ENCODE measurements around the gene C21orf91. TPM values are rescaled to one million over a fixed set of nuclear protein-coding genes. Genes with fewer than 3 reads are reported as not detected.
A peak's percentile ranks its signal among the peaks of the same experiment; 100 is the strongest.

The C21orf91 gene
- total RNA-seq, 2 experiments from 2014 or later = 40.9 to 42.2 TPM

- peaks cover 2% of the 10 kb centered on the region for H3K36me3 ChIP-seq (ENCODE audit: insufficient read depth, low read length)
- no peaks in the 10 kb centered on the region for H3K27me3 ChIP-seq (ENCODE audit: control insufficient read depth in 1 of 2, insufficient read depth in 2 of 2, low read length in 2 of 2)
- no peak overlapping the region for H3K4me3 ChIP-seq (ENCODE audit: low read length)
- H3K4me1 ChIP-seq (ENCODE audit: insufficient read depth, low read length) = peaks cover 60% of the 10 kb centered on the region
- Mint-ChIP-seq H3K27ac (peak overlapping the region; percentile 93), H3K36me3 (ENCODE audit: low read depth) (peaks cover 8% of the 10 kb centered on the region), H3K4me3 (peak overlapping the region; percentile 80), H3K4me1 (ENCODE audit: low read depth) (peaks cover 79% of the 10 kb centered on the region), H3K9me3 (no peaks in the 10 kb centered on the region), H3K27me3 (no peaks in the 10 kb centered on the region)
- no peak for ATAC-seq (ENCODE audit: poor library complexity)
- DNase-seq = no peak
- CTCF ChIA-PET = interaction anchor here (0.9 to 1.6 kb wide), 3 partner anchors 9 to 143 kb away, joined by 3 to 4 read pairs (median 3); no protein-coding TSS in a partner anchor
- peak overlapping the region; percentile 64 to 77 for H3K27ac ChIP-seq (ENCODE audit: low read depth in 1 of 2, low read length in 2 of 2)
- no peaks in the 10 kb centered on the region for H3K9me3 ChIP-seq (ENCODE audit: control insufficient read depth in 1 of 2, insufficient read depth in 1 of 2, low read length in 2 of 2)
- TF ChIP-seq, protein P1, sequence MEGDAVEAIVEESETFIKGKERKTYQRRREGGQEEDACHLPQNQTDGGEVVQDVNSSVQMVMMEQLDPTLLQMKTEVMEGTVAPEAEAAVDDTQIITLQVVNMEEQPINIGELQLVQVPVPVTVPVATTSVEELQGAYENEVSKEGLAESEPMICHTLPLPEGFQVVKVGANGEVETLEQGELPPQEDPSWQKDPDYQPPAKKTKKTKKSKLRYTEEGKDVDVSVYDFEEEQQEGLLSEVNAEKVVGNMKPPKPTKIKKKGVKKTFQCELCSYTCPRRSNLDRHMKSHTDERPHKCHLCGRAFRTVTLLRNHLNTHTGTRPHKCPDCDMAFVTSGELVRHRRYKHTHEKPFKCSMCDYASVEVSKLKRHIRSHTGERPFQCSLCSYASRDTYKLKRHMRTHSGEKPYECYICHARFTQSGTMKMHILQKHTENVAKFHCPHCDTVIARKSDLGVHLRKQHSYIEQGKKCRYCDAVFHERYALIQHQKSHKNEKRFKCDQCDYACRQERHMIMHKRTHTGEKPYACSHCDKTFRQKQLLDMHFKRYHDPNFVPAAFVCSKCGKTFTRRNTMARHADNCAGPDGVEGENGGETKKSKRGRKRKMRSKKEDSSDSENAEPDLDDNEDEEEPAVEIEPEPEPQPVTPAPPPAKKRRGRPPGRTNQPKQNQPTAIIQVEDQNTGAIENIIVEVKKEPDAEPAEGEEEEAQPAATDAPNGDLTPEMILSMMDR (IDR thresholded peaks at IDR 0.05) = no peak
- intact Hi-C loops (cut with DNase I, micrococcal nuclease) = loop anchor here (5.0 to 10.0 kb wide), 2 partner anchors 39 to 167 kb away; partner anchors contain the start of gene BTG3 (in 1 of the 2)
- POLR2A ChIA-PET = interaction anchor here (0.8 to 5.8 kb wide), 10 partner anchors 12 to 94 kb away, joined by 3 to 167 read pairs (median 8); partner anchors contain the start of gene C21orf91
These were observed 37.6 kb downstream of the C21orf91 start for GRCh38 chr21:17781524-17781923.

GRCh38 chr21:17780539-17780938 is 38.6 kb downstream of the C21orf91 start:
- Mint-ChIP-seq H3K4me3 (peak overlapping the region; percentile 62), H3K9me3 (no peaks in the 10 kb centered on the region), H3K4me1 (ENCODE audit: low read depth) (peaks cover 79% of the 10 kb centered on the region), H3K27me3 (no peaks in the 10 kb centered on the region), H3K27ac (peak overlapping the region; percentile 93), H3K36me3 (ENCODE audit: low read depth) (peaks cover 5% of the 10 kb centered on the region)
- Histone ChIP-seq H3K36me3 (ENCODE audit: insufficient read depth, low read length) (no peaks in the 10 kb centered on the region), H3K4me3 (ENCODE audit: low read length) (no peak overlapping the region), H3K27ac (ENCODE audit: low read depth in 1 of 2, low read length in 2 of 2) (peak overlapping the region; percentile 64 to 77), H3K27me3 (ENCODE audit: control insufficient read depth in 1 of 2, insufficient read depth in 2 of 2, low read length in 2 of 2) (no peaks in the 10 kb centered on the region), H3K9me3 (ENCODE audit: control insufficient read depth in 1 of 2, insufficient read depth in 1 of 2, low read length in 2 of 2) (no peaks in the 10 kb centered on the region), H3K4me1 (ENCODE audit: insufficient read depth, low read length) (peaks cover 57% of the 10 kb centered on the region)
- DNase-seq (peak in 12 of 14 experiments; percentile 14 to 89 (median 44)), ATAC-seq (ENCODE audit: poor library complexity) (peak; percentile 60)
- ChIA-PET CTCF (interaction anchor here (0.9 kb wide), 1 partner anchor 10 kb away, joined by 3 read pairs; no protein-coding TSS in a partner anchor), POLR2A (interaction anchor here (0.7 to 5.8 kb wide), 6 partner anchors 9 to 37 kb away, joined by 3 to 167 read pairs (median 6); partner anchors contain the start of gene C21orf91)
- TF ChIP-seq, protein P1 (IDR thresholded peaks at IDR 0.05) = no peak
- intact Hi-C loops (cut with DNase I, micrococcal nuclease) = loop anchor here (5.0 to 10.0 kb wide), 2 partner anchors 38 to 166 kb away; partner anchors contain the start of gene BTG3 (in 1 of the 2)

DNA sequence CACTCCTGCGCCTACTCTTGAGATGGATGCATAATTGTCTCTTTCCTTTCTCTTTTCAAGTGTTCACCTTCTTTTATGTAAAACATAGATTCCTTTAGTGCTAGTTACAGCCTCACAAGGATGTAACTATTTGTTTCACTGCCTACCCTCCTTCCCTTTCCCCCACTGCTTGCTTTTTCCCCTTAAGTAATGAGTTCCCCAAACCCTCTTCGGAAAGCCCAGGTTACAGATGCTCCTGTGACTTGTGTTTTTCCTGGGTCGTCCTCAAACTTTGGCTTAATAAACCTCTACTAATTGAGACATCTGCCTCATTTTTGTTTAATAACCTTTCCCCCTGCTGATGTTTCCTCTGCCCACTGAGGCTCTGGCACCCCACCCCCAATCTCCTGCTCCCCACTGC is 39.2 kb downstream of the C21orf91 start:
- no peak for ATAC-seq (ENCODE audit: poor library complexity)
- Histone ChIP-seq H3K4me3 (ENCODE audit: low read length) (no peak overlapping the region), H3K4me1 (ENCODE audit: insufficient read depth, low read length) (peaks cover 57% of the 10 kb centered on the region), H3K36me3 (ENCODE audit: insufficient read depth, low read length) (no peaks in the 10 kb centered on the region), H3K27ac (ENCODE audit: low read depth in 1 of 2, low read length in 2 of 2) (peak overlapping the region; percentile 64 to 77), H3K27me3 (ENCODE audit: control insufficient read depth in 1 of 2, insufficient read depth in 2 of 2, low read length in 2 of 2) (no peaks in the 10 kb centered on the region), H3K9me3 (ENCODE audit: control insufficient read depth in 1 of 2, insufficient read depth in 1 of 2, low read length in 2 of 2) (no peaks in the 10 kb centered on the region)
- ChIA-PET CTCF (no interaction called here), POLR2A (interaction anchor here (5.7 to 5.8 kb wide), 2 partner anchors 13 to 37 kb away, joined by 77 to 167 read pairs; partner anchors contain the start of gene C21orf91)
- Mint-ChIP-seq H3K4me1 (ENCODE audit: low read depth) (peaks cover 79% of the 10 kb centered on the region), H3K4me3 (peak overlapping the region; percentile 62), H3K36me3 (ENCODE audit: low read depth) (peaks cover 5% of the 10 kb centered on the region), H3K27me3 (no peaks in the 10 kb centered on the region), H3K27ac (peak overlapping the region; percentile 93), H3K9me3 (no peaks in the 10 kb centered on the region)
- intact Hi-C loops (cut with DNase I, micrococcal nuclease) = loop anchor here (5.0 to 10.0 kb wide), 2 partner anchors 38 to 165 kb away; partner anchors contain the start of gene BTG3 (in 1 of the 2)
- no peak for DNase-seq
- TF ChIP-seq, protein P1 (IDR thresholded peaks at IDR 0.05) = no peak

All from CD4-positive, alpha-beta T cell (primary cell).